Stimulated activated CD4-positive, alpha-beta T cell treated with anti-CD3 and anti-CD28 coated beads, Interleukin-1b, Interleukin-23, amount 100 ng/mL, for 24 hours (primary cell): Measurements from ENCODE around the gene RAD9A.

Experiments used
- DNase-seq, 4 experiments: peaks; one replicate each; pipeline ENCODE4 v3.0.0-alpha.2; 2020; ENCODE audit warnings: low read depth in 4 of 4, low spot score in 1 of 4

RAD9A gene

DNA sequence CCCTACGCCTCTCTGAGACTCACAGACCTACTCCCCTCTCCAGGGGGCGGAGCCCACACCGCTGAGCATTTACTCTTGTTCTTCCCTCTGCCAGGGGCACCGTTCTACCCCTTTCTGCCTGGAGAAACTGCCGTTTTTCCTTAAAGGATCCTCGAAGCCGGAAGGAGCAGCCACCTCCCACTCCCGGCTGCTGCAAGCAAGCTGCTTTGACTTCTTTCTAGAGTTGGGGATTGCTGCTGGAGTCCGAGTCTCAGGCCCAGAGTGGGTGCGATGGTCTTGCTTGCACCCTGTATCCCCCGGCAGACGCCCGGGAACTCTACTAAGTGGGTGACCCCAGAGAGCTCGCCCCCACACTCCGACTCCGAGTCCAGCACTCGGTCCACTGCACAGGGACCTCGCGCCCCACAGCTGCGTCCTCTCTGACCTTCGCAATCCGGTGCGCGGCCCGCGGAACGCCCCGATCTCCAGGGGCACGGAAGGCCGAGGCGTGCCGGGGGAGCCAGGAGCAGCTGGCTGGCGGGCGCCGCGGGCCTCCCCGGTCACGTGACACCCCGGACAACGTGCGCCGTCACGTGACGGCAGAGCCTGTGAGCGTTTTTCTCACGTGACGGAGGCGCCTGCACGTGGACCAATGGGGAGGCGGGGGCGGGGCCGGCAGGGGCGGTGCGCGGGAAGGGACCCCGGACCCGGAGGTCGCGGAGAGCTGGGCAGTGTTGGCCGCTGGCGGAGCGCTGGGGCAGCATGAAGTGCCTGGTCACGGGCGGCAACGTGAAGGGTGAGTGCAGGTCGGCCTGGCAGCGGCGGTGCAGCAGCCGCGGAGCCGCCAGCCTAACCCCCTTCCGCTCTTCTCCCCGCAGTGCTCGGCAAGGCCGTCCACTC is at the start of gene RAD9A:
Gene RAD9A (plus strand): TSS at position 683 of the 879 bp plus-strand sequence. CDS start 59 bp downstream, at position 742.
- DNase-seq = peak; percentile 81 to 92 (median 84)

GRCh38 chr11:67344264-67344663 is 47.5 kb upstream of the RAD9A start:
- no peak for DNase-seq

GRCh38 chr11:67345247-67345919 is 46.4 kb upstream of the RAD9A start:
- no peak for DNase-seq

GRCh38 chr11:67345920-67346819 is 45.6 kb upstream of the RAD9A start:
- DNase-seq = no peak

GRCh38 chr11:67347964-67348749 is 43.6 kb upstream of the RAD9A start:
- DNase-seq = no peak

DNA sequence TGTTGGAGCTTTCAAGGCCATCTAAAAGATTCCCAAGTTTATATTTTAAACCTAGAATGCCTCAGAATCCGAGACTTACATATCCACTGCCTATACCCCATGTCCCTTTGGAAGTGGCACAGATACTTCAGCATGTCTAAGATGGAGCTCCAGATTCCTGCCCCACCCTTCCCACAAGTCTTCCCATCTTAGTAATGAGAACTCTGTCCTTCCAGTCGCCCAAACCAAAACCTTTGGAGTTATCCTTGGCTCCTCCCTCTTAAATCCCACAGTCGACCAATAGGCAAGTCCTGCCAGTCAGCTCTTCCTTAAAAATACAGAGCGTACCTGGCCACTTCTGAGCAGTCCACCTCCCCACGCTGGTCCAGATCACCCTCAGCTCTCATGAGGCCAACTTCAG is 42.8 kb upstream of the RAD9A start:
- DNase-seq = no peak

GRCh38 chr11:67349457-67349856 is 42.3 kb upstream of the RAD9A start:
- DNase-seq = no peak

DNA sequence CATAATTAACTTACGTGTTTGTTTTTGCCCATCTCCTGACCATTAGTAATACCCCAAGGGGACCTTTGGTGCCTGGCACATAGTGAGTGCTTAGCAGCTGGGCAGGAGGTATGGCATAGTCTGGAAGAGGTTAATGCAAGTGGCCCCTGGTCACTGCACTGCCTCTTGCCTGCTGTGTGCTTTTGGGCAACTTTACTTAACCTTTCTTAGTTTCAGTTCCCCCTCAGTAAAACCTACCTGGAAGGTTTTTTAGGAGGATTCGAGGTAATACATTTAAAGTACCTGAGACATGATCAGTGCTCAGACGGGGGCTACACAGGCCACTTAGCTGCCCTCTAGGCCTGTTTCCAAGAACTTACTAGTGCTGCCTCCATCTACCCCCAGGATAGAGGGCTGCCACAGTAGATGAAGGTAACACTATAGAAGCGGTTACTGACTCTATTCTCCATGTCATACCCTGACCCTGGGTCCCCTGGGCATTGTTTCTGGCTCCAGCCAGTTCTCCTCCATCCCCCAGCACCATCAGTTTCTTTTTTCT is 41.8 kb upstream of the RAD9A start:
- DNase-seq = no peak

- DNase-seq = peak in 1 of 4 experiments; percentile 47
Measured at GRCh38 chr11:67351275-67352005, 40.3 kb upstream of the RAD9A start.

DNA sequence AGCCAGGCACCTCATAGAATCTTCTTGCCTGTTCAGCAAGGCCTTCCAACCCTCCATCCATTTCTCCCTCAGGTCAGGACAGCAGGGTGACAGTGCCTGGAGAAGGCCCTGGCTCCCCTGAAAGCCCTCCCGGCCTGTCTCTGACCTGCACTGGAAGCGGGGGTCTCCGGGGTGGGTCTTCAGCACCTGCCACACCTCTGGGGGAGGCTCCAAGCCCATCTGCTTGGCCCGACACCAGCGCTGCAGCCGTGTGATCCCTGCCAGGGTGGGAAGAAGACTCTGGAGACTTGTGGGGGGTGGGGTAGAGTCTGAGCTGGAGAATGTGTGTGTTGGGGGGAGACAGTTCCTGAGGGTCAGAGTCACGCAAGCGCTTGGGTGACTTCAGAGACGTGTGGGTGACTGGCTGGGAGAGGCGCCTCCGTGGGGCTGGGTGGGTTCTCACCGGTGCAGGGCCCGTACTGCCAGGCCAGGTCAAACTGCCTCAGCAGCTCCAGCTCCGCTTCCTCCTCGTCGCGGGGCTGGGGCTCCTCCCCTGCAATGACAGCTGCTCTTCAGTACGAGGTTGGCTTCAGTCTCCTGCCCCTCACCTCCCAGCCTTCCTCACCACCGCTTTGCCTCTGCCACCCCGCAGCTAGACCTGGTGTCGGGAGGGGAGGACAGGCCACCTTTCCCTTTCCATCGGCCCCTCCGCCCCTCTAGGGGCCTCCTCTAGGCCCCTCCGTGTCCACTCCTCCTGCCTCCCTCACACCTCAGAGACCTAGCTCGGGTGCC is 39.1 kb upstream of the RAD9A start:
- no peak for DNase-seq

- DNase-seq = peak; percentile 85 to 98 (median 92)
Measured at GRCh38 chr11:67353317-67354074, 38.3 kb upstream of the RAD9A start, which contains the start of gene POLD4. Gene POLD4 (minus strand): TSS chr11:67353546. CDS start chr11:67353399, 147 bp downstream.

- DNase-seq = no peak
Measured at GRCh38 chr11:67354075-67355022, 37.4 kb upstream of the RAD9A start.

- no peak for DNase-seq
Measured at GRCh38 chr11:67355023-67355793, 36.6 kb upstream of the RAD9A start.

GRCh38 chr11:67355794-67356386 is 35.9 kb upstream of the RAD9A start:
- DNase-seq = no peak

- DNase-seq = no peak
Measured at GRCh38 chr11:67356387-67356863, 35.4 kb upstream of the RAD9A start.
